K562 (cell line): Measurements from ENCODE around the gene IRX5. TPM values are rescaled to one million over a fixed set of nuclear protein-coding genes. Genes with fewer than 3 reads are reported as not detected.

Source experiments
- ATAC-seq: fragments of 200-7000 bp; cut with Tn5 transposase; 3 replicates; pipeline ENCODE4 v1.9.1; 2020; ENCODE audit warnings: moderate library complexity
- BruUV-seq: library from RNA; stranded (reverse); fragments of 400-500 nt; replicated peaks from 2 replicates; lab custom pipeline; 2021; lab: Mats Ljungman, UMichigan
- CTCF ChIA-PET: fragments of 300-600 bp; formaldehyde crosslinking; extraction: SDS; loops from one replicate; lab custom pipeline; 2021; ENCODE audit warnings: low intra/inter-chr PET ratio; lab: Yijun Ruan, JAX
- POLR2A ChIA-PET: fragments of 300-600, 350-650 bp; sonication (Branson Sonifier 250); formaldehyde crosslinking; extraction: SDS; loops from one replicate; lab custom pipeline; 2021; ENCODE audit warnings: antibody characterized with exemption, inconsistent platforms; lab: Yijun Ruan, JAX
- DNase-seq, 4 experiments: peaks; one replicate each; pipeline versions ENCODE4 v3.0.0 to v3.0.0-alpha.2; 2011 to 2018; ENCODE audit warnings: low spot score in 3 of 4, mixed read lengths in 3 of 4; ENCODE audit errors: extremely low read depth in 1 of 4
- FAIRE-seq: peaks from 2 replicates; lab custom pipeline; 2011; peaks lifted over from hg19 to GRCh38; lab: Jason Lieb, UNC
- H2AFZ ChIP-seq: 2 replicates; pipeline ENCODE4 v1.6.0; 2011; ENCODE audit warnings: low read depth, low read length, control low read depth, inconsistent platforms
- H3K27ac ChIP-seq: fragments of 200-600 bp; 3 replicates; pipeline ENCODE4 v1.8.0; 2011; ENCODE audit warnings: low read depth, mild to moderate bottlenecking, control low read depth, inconsistent platforms, low read length, moderate library complexity, mixed read lengths; ENCODE audit errors: extremely low read depth
- H3K27me3 ChIP-seq, 2 experiments: fragments of 300-600 bp in 1 of 2; 2 replicates in 1 of 2; 3 replicates in 1 of 2; pipeline versions ENCODE4 v1.6.0 to v1.8.0; 2011; ENCODE audit warnings: inconsistent platforms in 2 of 2, low read length in 2 of 2, mild to moderate bottlenecking in 1 of 2, mixed read lengths in 1 of 2, moderate library complexity in 1 of 2; ENCODE audit not compliant: control insufficient read depth in 2 of 2, insufficient read depth in 2 of 2
- H3K36me3 ChIP-seq: fragments of 300-600 bp; 3 replicates; pipeline ENCODE4 v1.8.0; 2011; ENCODE audit warnings: mild to moderate bottlenecking, low read length, inconsistent platforms; ENCODE audit not compliant: control insufficient read depth, insufficient read depth
- H3K4me1 ChIP-seq, 2 experiments: fragments of 200-600 bp in 1 of 2; replicated peaks in 1 of 2; 2 replicates in 1 of 2; 3 replicates in 1 of 2; pipeline versions ENCODE4 v1.5.1 to v1.8.0; 2011; ENCODE audit warnings: inconsistent platforms in 2 of 2, low read length in 2 of 2, mild to moderate bottlenecking in 1 of 2, mixed read lengths in 1 of 2, moderate library complexity in 1 of 2; ENCODE audit not compliant: control insufficient read depth in 2 of 2, insufficient read depth in 2 of 2
- H3K4me2 ChIP-seq: 2 replicates; pipeline ENCODE4 v1.6.1; 2011; ENCODE audit warnings: low read length, control low read depth, inconsistent platforms, mixed read lengths; ENCODE audit not compliant: insufficient read depth
- H3K4me3 ChIP-seq: fragments of 200-600 bp; sonication (generic), shearing (Covaris generic); 2 replicates; pipeline ENCODE4 v1.5.1; 2016; ENCODE audit warnings: control low read depth, inconsistent platforms
- H3K79me2 ChIP-seq: fragments of 200-600 bp; 3 replicates; pipeline ENCODE4 v1.8.0; 2011; ENCODE audit warnings: low read length, inconsistent platforms; ENCODE audit not compliant: control insufficient read depth, insufficient read depth
- H3K9ac ChIP-seq, 2 experiments: 2 replicates each; pipeline versions ENCODE4 v1.6.0 to v1.6.1; 2011; ENCODE audit warnings: low read depth in 2 of 2, low read length in 2 of 2, control low read depth in 1 of 2, inconsistent platforms in 1 of 2, mild to moderate bottlenecking in 1 of 2, mixed read lengths in 1 of 2; ENCODE audit not compliant: insufficient read depth in 1 of 2
- H3K9me1 ChIP-seq: one replicate; pipeline ENCODE4 v1.6.0; 2011; ENCODE audit warnings: inconsistent platforms, mild to moderate bottlenecking, low read length, moderate library complexity; ENCODE audit not compliant: control insufficient read depth, insufficient read depth
- H3K9me3 ChIP-seq: replicated peaks from 2 replicates; pipeline ENCODE4 v1.5.1; 2011; ENCODE audit warnings: low read depth, low read length, inconsistent platforms; ENCODE audit not compliant: control insufficient read depth, insufficient read depth
- H4K20me1 ChIP-seq: replicated peaks from 2 replicates; pipeline ENCODE4 v1.6.1; 2011; ENCODE audit warnings: low read length, inconsistent platforms, mixed read lengths; ENCODE audit not compliant: control insufficient read depth, insufficient read depth
- DMBX1 ChIP-seq: fragments of 250-450 bp; sonication (Bioruptor Pico); IDR thresholded peaks from 2 replicates; pipeline ENCODE4 v1.8.0; 2022; ENCODE audit warnings: inconsistent platforms, mild to moderate bottlenecking, moderate library complexity, borderline replicate concordance
- HDAC3 ChIP-seq: fragments of 450-650 bp; IDR thresholded peaks from 2 replicates; pipeline ENCODE4 v1.6.1; 2018; ENCODE audit warnings: borderline replicate concordance, mild to moderate bottlenecking, moderate library complexity; ENCODE audit not compliant: partially characterized antibody
- MCM7 ChIP-seq, 2 experiments: fragments of 450-650 bp; IDR thresholded peaks; 2 replicates each; pipeline ENCODE4 v1.6.1; 2016 to 2018
- MEIS2 ChIP-seq: fragments of 450-650 bp; IDR thresholded peaks from 2 replicates; pipeline ENCODE4 v1.6.1; 2014; ENCODE audit warnings: mild to moderate bottlenecking; ENCODE audit not compliant: partially characterized antibody
- SAP30 ChIP-seq: fragments of 200-600 bp; sonication (generic); IDR thresholded peaks from 2 replicates; pipeline ENCODE4 v1.6.1; 2012; ENCODE audit warnings: borderline replicate concordance, low read depth, mild to moderate bottlenecking, moderate library complexity, low read length, control low read depth, inconsistent platforms; ENCODE audit not compliant: insufficient read depth, poor library complexity, severe bottlenecking
- ZKSCAN3 ChIP-seq: fragments of 250-450 bp; sonication (Bioruptor Pico); IDR thresholded peaks from 2 replicates; pipeline ENCODE4 v1.4.0; 2020
- WGBS: fragments of 100-300 bp; shearing (Covaris generic); methylation state at CpG from one replicate; pipeline ENCODE4 v1.1.6; 2016; ENCODE audit warnings: low coverage, mixed read lengths; ENCODE audit not compliant: insufficient coverage; ENCODE audit errors: missing lambda C conversion rate; 5-methylcytosine and 5-hydroxymethylcytosine counted together
- in situ Hi-C: fragments of 300-500 bp; cut with MboI; formaldehyde crosslinking; loops from 4 replicates; pipeline ENCODE4 v1.15.0; 2018; ENCODE audit warnings: inconsistent platforms, mixed read lengths
- intact Hi-C: fragments of 100-400 bp; cut with micrococcal nuclease; formaldehyde crosslinking; loops from 2 replicates; pipeline ENCODE4 v1.14.2; 2022
- polyA plus RNA-seq, 8 experiments: library from polyadenylated mRNA; depleted of rRNA in 4 of 8; stranded (reverse) in 5 of 8; unstranded in 3 of 8; fragments of >200 nt; fragmentation: Nextera tagmentation in 2 of 8; fragmentation: Illumina TruSeq in 1 of 8; extraction: Ambion mirVana in 2 of 8; extraction: Trizol in 1 of 8; gene quantifications; 2 replicates each; pipeline versions ENCODE4 v1.2.1 to v1.2.3, GENCODE V29; 2011 to 2014; ENCODE audit warnings: inconsistent platforms in 1 of 8, missing spikeins in 1 of 8
- total RNA-seq, 7 experiments: library from RNA; depleted of rRNA in 6 of 7; stranded (reverse); fragments of >200 nt in 6 of 7; fragmentation: Illumina TruSeq in 2 of 7; extraction: Trizol in 2 of 7; gene quantifications; 2 replicates each; pipeline versions ENCODE4 v1.2.1 to v1.2.3, GENCODE V29; 2011 to 2021; ENCODE audit warnings: low replicate concordance in 1 of 7
- TF ChIP-seq, protein P1 (sequence below), 2 experiments: IDR thresholded peaks in 1 of 2; conservative IDR thresholded peaks in 1 of 2; 2 replicates each; pipeline ENCODE4 v1.6.1; 2016; ENCODE audit warnings: low read depth in 2 of 2, mild to moderate bottlenecking in 1 of 2, missing compliant biosample characterization in 1 of 2, missing genetic modification characterization in 1 of 2, moderate library complexity in 1 of 2

The IRX5 gene
- total and polyA plus RNA-seq, 9 of the 15 experiments (the other 6 are each of a cell fraction or from before 2014, with no cell fraction given), result 0.20 to 4.2 (median 0.94) TPM

DNA sequence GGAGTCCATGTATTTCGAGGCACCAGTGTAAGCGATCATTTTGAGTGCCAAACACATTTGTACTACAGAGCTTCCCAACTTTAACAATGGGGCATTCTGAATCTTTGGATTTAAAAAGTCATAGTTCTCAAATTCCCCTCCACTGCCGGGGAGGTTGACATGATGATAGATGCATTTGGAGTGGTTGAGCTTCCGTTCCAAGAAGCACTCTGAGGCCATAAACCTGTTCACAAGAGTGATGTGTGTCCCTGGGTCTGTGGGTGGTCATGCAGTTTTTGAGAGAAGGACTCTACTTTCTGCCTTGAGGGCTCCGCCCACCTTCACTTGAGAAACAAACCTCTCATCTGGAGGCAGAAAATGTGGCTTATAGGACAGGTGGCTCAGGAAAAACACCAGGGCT, 43.7 kb downstream of the IRX5 start:
- ChIA-PET CTCF (no interaction called here), POLR2A (interaction anchor here (1.3 kb wide), 1 partner anchor 10 kb away, joined by 3 read pairs; no protein-coding TSS in a partner anchor)
- H3K9ac ChIP-seq, result no peak overlapping the region
- H3K27me3 ChIP-seq, result peaks cover 14 to 42% of the 10 kb centered on the region in 2 experiments; a peak in 4 of 5 replicates
- WGBS, result 0% methylated on average over 5 of the region's 5 CpGs
- no peaks in the 10 kb centered on the region for H3K4me1 ChIP-seq
- in situ Hi-C loops, result no loop called here
- H3K9me1 ChIP-seq, result no peaks in the 10 kb centered on the region
- no peak overlapping the region for H3K4me2 ChIP-seq
- no peaks in the 10 kb centered on the region for H3K79me2 ChIP-seq
- DNase-seq (no peak), FAIRE-seq (no peak), ATAC-seq (no peak)
- TF ChIP-seq ZKSCAN3 (CRISPR knock-in tag) (no peak), HDAC3 (no peak), DMBX1 (CRISPR knock-in tag) (no peak), MEIS2 (peak; percentile 12), MCM7 (IDR thresholded peaks at IDR 0.05) (no peak), SAP30 (no peak)
- TF ChIP-seq, protein P1, sequence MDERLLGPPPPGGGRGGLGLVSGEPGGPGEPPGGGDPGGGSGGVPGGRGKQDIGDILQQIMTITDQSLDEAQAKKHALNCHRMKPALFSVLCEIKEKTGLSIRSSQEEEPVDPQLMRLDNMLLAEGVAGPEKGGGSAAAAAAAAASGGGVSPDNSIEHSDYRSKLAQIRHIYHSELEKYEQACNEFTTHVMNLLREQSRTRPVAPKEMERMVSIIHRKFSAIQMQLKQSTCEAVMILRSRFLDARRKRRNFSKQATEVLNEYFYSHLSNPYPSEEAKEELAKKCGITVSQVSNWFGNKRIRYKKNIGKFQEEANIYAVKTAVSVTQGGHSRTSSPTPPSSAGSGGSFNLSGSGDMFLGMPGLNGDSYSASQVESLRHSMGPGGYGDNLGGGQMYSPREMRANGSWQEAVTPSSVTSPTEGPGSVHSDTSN (CRISPR knock-in tag; IDR thresholded peaks at IDR 0.05; ENCODE audit: low read depth), result no peak
- TF ChIP-seq, protein P1 (tag; conservative IDR thresholded peaks at IDR 0.05; ENCODE audit: low read depth), result peak; percentile 78
- H2AFZ ChIP-seq, result no peak overlapping the region
- intact Hi-C loops, result no loop called here
- no peaks in the 10 kb centered on the region; the same call in 1 of the 2 replicates for H4K20me1 ChIP-seq
- H3K9me3 ChIP-seq, result no peaks in the 10 kb centered on the region
- no peak overlapping the region for H3K4me3 ChIP-seq
- no peaks in the 10 kb centered on the region for H3K36me3 ChIP-seq
- no TSS peak for BruUV-seq
- no peak overlapping the region for H3K27ac ChIP-seq
